ENCODE measurements around the gene ATXN7. TPM values are rescaled to one million over a fixed set of nuclear protein-coding genes. Genes with fewer than 3 reads are reported as not detected.

The ATXN7 gene
- total RNA-seq, 1 donor from 2014 or later, result 19.8 TPM

DNA sequence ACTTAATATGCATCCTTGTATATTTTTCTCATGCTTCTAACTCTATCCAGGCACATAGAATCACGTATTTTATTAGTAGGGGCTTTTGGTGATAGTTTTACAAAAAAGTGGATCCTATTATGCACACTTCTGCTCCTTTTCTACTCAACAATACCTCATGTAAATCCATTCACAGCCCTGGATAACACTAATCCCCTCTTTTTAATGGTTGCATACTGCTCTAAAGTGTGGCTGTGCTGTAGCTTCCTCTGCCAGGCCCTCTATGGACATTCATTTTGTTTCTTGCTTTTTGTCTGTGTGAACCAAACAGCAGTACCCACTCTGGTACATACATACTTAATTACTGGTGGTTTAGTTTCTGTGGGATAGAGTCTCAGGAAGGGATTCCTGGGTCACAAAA is 99.8 kb downstream of the ATXN7 start:
- DNase-seq (ENCODE audit: extremely low spot score, unreplicated experiment), result no peak
- Mint-ChIP-seq H3K9me3 (no peaks in the 10 kb centered on the region), H3K4me3 (no peak overlapping the region), H3K27me3 (no peaks in the 10 kb centered on the region), H3K27ac (no peak overlapping the region), H3K36me3 (no peaks in the 10 kb centered on the region), H3K4me1 (ENCODE audit: unreplicated experiment) (peaks cover 46% of the 10 kb centered on the region)
- TF ChIP-seq, protein P1, sequence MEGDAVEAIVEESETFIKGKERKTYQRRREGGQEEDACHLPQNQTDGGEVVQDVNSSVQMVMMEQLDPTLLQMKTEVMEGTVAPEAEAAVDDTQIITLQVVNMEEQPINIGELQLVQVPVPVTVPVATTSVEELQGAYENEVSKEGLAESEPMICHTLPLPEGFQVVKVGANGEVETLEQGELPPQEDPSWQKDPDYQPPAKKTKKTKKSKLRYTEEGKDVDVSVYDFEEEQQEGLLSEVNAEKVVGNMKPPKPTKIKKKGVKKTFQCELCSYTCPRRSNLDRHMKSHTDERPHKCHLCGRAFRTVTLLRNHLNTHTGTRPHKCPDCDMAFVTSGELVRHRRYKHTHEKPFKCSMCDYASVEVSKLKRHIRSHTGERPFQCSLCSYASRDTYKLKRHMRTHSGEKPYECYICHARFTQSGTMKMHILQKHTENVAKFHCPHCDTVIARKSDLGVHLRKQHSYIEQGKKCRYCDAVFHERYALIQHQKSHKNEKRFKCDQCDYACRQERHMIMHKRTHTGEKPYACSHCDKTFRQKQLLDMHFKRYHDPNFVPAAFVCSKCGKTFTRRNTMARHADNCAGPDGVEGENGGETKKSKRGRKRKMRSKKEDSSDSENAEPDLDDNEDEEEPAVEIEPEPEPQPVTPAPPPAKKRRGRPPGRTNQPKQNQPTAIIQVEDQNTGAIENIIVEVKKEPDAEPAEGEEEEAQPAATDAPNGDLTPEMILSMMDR (conservative IDR thresholded peaks at IDR 0.05), result no peak

DNA sequence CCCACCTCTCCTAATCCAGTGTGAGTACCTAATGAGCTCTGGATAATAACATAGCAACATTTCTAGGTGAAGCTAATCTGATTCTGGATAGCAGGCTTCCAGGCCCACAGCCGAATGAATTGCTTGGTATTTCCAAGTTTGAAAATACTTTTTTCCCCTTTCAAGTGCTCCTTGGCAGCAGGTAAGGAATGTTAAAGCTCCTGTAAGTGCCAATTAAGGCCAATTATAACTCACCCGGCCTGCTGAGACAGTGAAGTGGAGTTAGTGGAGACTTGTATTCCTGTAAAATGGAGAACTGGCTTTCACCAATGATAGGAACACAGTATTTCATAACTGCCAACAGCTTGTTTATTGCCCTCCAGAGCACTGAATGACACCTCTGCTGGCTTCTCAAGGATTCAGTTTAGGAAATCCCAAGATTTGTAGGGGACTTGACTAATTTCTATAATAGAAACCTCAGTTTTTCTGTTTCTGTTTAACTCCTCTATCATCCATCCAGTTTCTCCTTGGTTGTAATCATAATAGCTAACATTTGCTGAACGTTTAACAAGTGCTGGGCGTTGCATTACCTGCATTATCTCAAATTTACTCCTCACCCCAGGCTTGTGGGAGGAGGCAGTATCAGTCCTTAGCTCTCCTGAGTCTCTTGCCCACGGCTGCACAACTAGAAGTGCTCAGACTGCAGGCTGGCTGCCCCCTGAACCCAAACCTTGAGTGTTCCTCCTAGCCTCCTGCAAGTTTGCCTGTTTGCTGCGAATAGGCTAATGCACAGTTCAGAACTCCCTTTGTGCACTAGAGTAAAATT is 101.2 kb downstream of the ATXN7 start:
- H3K27me3 Mint-ChIP-seq, result no peaks in the 10 kb centered on the region
- no peak overlapping the region for H3K4me3 Mint-ChIP-seq
- H3K9me3 Mint-ChIP-seq, result no peaks in the 10 kb centered on the region
- H3K4me1 Mint-ChIP-seq (ENCODE audit: unreplicated experiment), result peaks cover 56% of the 10 kb centered on the region
- DNase-seq (ENCODE audit: extremely low spot score, unreplicated experiment), result no peak
- H3K36me3 Mint-ChIP-seq, result no peaks in the 10 kb centered on the region
- peak overlapping the region; percentile 37 for H3K27ac Mint-ChIP-seq
- TF ChIP-seq, protein P1 (conservative IDR thresholded peaks at IDR 0.05), result no peak

DNA sequence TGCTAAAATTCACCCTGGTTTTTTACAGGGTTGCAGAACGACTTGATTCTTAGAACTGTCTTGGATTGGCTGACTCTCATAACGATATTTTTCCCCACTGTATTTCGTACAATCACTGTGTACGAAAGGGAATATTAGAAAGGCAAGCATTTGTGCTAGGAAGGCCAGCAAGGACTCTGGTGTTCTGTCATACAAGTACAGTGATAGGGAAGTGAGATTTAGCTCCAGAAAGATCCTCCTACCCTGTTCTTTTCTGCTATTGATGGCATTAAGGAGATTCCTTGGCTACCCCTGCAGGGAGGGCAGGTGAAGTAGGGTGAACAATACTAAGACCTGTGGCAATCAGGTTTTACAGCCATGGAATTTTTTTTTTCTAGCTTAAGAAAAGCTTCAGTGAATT is 102.3 kb downstream of the ATXN7 start:
- no peaks in the 10 kb centered on the region for H3K36me3 Mint-ChIP-seq
- H3K9me3 Mint-ChIP-seq, result no peaks in the 10 kb centered on the region
- no peak overlapping the region for H3K4me3 Mint-ChIP-seq
- TF ChIP-seq, protein P1 (conservative IDR thresholded peaks at IDR 0.05), result no peak
- DNase-seq (ENCODE audit: extremely low spot score, unreplicated experiment), result no peak
- no peaks in the 10 kb centered on the region for H3K27me3 Mint-ChIP-seq
- H3K4me1 Mint-ChIP-seq (ENCODE audit: unreplicated experiment), result peaks cover 59% of the 10 kb centered on the region
- H3K27ac Mint-ChIP-seq, result no peak overlapping the region

DNA sequence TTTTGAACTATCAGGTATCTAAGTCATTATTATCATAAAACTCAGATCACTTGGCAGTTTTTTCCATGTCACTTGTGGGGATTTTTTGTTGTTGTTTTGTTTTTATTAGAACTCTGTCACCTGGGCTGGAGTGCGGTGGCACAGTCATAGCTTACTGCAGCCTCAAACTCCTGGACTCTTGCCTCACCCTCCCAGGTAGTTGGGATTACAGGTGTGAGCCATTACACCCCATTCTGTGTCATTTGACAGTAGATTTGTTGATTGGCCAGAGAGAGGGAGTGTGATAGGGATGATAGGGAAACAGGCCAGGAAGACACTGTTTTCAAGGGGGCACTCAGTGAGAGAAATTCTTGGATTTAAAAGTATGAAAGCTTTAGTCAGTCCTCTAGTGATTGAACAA is 103.2 kb downstream of the ATXN7 start:
- no peak overlapping the region for H3K4me3 Mint-ChIP-seq
- peaks cover 64% of the 10 kb centered on the region for H3K4me1 Mint-ChIP-seq (ENCODE audit: unreplicated experiment)
- peak overlapping the region; percentile 52 for H3K27ac Mint-ChIP-seq
- DNase-seq (ENCODE audit: extremely low spot score, unreplicated experiment), result no peak
- no peaks in the 10 kb centered on the region for H3K9me3 Mint-ChIP-seq
- TF ChIP-seq, protein P1 (conservative IDR thresholded peaks at IDR 0.05), result no peak
- no peaks in the 10 kb centered on the region for H3K27me3 Mint-ChIP-seq
- H3K36me3 Mint-ChIP-seq, result no peaks in the 10 kb centered on the region

DNA sequence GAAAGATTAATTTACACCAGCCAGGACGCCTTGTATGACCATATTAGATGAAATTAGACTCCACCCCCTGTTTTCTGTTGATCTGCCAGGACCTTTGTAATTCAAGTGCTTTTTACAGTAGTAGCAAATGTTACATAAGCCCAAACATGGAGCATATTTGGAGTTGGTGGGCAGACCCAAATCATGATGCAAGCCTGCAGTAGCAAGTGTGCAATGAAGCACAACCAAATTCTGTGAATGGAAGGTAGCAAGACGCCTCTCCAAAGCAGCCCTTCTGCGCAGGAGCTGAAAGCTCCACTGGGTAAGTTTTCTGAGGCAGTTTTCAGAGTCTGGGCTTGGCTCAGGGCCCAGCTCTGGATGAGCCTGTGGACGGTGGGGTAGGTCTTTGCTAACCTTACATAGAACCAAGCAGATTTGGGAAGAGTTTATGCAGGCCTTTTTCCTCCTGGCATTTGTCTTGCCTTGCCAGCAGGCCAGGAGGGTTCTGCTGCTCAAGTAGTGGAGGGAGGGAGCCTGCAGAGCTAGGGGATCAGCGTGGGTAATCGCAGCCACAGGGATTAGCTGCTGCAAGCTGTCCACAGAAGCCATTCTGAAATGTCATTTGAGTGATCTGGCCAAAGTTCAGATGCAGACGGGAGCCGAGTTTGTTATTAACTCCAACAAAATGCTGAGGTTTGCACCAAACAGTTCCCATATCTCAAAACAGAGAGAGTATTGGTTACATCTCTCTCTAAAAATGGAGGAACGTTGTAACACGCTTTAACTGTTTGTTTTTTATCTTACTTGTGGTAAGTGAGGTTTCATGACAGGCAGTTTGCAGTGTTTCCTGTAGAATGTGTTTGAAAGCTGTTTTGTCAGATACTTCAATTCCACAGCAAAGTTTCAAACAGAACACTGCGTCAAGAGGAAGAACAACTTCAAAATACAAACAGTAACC is 104.3 kb downstream of the ATXN7 start:
- no peak for DNase-seq (ENCODE audit: extremely low spot score, unreplicated experiment)
- Mint-ChIP-seq H3K27ac (peak overlapping the region; percentile 51), H3K36me3 (peaks cover 5% of the 10 kb centered on the region), H3K4me3 (peak overlapping the region; percentile 65), H3K4me1 (ENCODE audit: unreplicated experiment) (peaks cover 73% of the 10 kb centered on the region), H3K9me3 (no peaks in the 10 kb centered on the region), H3K27me3 (no peaks in the 10 kb centered on the region)
- TF ChIP-seq, protein P1 (conservative IDR thresholded peaks at IDR 0.05), result no peak
